ENCODE results near the gene ZNF385C.
"Not testable (repeated sequence)": the region's sequence is repeated elsewhere in the genome, so short reads cannot be mapped to it uniquely, and the experiment has no call there.

GRCh38 chr17:42020845-42021244 lies 77.4 kb downstream of the ZNF385C start:
- not testable (repeated sequence) for TF ChIP-seq POLR2A, CTCF (IDR thresholded peaks at IDR 0.05)

All from prostate gland (tissue), 2 donors.